SK-N-DZ (cell line): ENCODE results near the gene NPNT.
A peak's percentile ranks its signal among the peaks of the same experiment; 100 is the strongest.

Source experiments
- DNase-seq: peaks from one replicate; pipeline ENCODE4 v3.0.0-alpha.2; 2015; ENCODE audit warnings: low spot score

Gene NPNT

GRCh38 chr4:105970371-105970770 lies 75.1 kb downstream of the NPNT start:
- DNase-seq = no peak

DNA sequence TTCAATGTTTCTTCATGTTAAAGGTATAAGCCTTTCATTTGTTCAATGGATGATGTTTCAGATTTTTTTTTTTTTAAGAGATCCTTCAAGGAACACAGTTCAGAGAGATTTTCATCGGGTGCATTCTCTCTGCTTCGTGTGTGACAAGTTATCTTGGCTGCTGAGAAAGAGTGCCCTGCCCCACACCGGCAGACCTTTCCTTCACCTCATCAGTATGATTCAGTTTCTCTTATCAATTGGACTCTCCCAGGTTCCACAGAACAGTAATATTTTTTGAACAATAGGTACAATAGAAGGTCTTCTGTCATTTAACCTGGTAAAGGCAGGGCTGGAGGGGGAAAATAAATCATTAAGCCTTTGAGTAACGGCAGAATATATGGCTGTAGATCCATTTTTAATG lies 75.8 kb downstream of the NPNT start:
- DNase-seq = no peak

GRCh38 chr4:105972946-105973621 lies 77.8 kb downstream of the NPNT start:
- DNase-seq = no peak

GRCh38 chr4:105976915-105977314 lies 81.6 kb downstream of the NPNT start:
- no peak for DNase-seq

GRCh38 chr4:105978684-105979296 lies 83.5 kb downstream of the NPNT start:
- DNase-seq = no peak

GRCh38 chr4:105979506-105979905 lies 84.2 kb downstream of the NPNT start:
- DNase-seq = no peak

DNA sequence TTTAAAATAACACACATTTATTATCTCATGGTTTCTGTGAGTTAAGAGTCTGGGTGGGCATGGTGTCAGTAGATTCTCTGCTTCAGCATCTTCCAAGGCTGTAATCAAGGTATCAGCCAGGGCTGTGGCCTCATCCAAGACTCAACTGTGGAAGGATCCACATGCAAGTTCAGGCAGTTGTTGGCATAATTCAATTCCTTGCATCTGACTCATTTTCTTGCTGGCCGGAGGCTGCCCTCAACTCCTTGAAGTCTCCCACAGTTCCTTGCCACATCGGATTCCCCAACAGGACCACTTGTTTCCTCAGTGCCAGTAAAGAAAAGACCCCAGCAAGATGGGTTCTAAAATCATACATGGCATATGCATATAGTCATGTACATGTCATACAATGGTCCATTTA lies 93.4 kb downstream of the NPNT start:
- no peak for DNase-seq

DNA sequence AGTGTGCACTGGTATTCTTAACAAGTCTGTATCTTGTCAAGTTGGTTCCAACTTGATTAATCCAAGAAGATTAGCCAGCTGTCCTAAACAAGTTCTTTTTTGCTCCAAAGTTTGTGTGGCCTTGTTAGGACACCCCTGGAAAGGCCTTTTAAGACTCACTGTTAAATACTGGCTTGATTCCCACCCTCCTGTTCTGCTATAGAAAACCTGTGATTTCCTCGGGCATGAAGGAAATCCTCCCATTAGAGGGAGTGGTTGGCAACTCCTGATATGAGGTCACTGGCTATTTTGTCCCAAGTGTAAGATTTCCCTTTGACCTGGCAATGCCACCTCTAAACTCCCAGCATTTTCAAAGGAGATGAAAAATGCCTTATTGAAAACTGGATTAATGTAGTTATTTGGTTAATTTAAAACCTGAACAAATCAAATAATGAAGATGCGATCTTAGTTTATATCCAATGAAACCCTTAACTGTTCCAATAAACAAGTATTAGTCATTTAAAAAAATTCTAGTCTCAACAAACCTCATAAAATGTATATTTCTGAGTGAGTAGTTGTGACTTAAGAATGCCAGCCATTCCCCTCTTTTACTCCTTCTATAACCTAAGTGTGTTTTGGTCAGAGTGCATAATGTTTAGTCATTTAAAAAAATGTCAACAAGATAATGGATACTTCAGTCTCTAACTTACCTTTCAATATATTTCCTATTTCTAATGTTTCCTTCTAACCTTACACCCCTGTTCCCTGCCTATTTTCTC lies 94.4 kb downstream of the NPNT start:
- DNase-seq = no peak

DNA sequence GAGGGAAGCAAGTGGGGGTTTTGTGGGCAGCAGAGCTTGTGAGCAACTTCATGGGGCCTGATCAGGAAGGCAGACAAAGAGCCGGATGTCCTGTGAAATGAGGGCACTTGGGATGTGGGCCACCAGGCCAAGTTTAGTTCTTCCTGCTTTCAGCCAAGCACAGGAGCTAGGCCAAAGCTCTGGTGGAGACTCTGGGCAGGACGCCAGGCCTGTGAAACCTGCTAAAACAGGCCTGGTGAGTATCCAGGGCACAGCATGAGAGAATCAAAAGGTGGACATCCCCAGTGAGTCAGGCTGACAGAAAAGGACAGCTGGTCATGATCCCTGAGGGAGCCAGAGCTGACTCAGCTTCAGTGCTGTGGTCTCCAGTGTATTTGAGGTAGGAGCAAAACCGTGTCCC lies 95.7 kb downstream of the NPNT start:
- peak; percentile 2 for DNase-seq

DNA sequence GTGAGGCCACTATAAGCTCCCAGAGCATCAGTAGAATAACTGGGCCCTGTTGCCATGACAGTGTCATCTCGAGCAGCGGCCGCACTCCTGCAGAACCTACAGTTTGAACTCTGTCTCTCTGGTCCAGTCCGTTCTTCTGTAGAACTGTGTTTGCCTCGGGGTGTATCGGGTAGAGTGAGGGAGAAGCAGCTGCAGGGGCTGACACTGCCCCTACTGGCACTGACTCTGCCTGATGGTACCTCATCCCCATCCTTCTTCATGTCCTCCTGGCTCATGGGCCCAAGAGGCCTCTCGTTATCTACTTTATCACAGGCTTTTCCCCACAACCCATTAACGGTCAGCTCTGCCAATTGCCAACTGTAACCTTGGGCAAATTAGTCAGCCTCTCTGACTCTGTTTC lies 96.5 kb downstream of the NPNT start:
- peak; percentile 8 for DNase-seq

- no peak for DNase-seq
Measured at GRCh38 chr4:105992641-105993305, 97.5 kb downstream of the NPNT start.

- DNase-seq = no peak
Measured at GRCh38 chr4:105994061-105994460, 98.8 kb downstream of the NPNT start.

DNA sequence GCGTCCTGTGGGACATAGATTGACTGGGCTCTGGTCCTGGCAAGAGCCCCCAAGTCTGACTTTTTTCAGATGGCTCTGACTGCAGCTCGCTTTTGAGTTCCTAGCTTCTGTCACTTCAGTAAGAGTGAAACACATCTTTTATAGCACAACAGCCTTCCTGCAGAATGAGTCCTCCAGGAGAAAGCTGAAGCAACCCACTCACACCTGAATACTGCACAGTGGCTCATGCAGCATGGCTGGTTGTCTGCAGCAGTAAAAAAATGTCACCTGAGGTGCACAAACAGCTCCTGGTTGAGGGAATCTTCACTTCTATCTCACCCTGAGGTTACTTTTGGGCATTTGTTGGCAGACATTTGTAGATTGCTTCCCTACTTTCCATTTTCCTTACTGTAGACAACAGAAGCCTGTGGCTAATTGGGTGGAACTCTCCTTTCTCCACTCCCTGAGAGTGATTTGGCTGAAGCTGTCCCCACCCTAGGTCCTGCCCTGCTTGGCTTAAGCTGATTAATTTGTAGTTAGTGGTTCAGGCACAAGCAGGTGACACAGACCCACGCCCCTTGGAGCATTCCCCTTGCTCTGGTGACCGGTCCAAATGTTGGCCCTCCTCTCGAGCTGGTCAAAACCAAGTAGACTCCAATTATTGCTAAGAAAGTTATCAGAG lies 99.7 kb downstream of the NPNT start:
- no peak for DNase-seq

GRCh38 chr4:105996845-105997244 lies 101.6 kb downstream of the NPNT start:
- DNase-seq = no peak

- no peak for DNase-seq
Measured at GRCh38 chr4:105998171-105999063, 103.1 kb downstream of the NPNT start.

DNA sequence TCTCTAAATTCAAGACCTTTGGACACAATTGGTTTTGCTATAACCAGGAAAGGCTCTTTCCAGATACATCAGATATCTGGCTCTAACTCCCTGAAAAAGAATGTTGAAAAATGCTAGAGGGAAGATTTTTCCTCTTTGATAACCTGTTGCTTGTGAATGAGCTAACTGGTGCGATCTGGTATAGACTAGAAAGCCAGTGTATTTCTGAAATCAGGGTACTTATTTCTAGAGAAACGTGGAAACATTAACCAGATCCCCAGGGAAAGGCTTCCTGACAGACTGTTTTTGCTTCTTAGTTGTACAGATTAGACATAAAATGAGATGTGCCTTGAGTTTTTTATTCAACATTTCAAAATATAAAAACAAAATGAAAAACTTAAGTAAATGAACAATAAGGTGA lies 107.7 kb downstream of the NPNT start:
- no peak for DNase-seq

DNA sequence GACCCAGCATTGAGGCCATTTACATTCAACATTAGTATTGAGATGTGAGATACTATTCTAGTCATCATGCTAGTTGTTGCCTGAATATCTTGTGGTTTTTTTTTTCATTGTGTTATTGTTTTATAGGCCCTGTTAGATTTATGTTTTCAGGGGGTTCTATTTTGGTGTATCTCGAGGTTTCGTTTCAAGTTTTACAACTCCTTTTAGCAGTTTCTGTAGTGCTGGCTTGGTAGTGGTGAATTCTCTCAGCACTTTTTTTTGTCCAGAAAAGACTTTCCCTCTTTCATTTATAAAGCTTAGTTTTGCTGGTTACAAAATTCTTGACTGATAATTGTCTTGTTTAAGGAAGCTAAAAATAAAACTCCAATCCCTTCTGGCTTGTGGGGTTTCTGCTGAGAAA lies 115.5 kb downstream of the NPNT start:
- DNase-seq = no peak

- no peak for DNase-seq
Measured at GRCh38 chr4:106011387-106011786, 116.1 kb downstream of the NPNT start.

GRCh38 chr4:106017975-106018374 lies 122.7 kb downstream of the NPNT start:
- no peak for DNase-seq

DNA sequence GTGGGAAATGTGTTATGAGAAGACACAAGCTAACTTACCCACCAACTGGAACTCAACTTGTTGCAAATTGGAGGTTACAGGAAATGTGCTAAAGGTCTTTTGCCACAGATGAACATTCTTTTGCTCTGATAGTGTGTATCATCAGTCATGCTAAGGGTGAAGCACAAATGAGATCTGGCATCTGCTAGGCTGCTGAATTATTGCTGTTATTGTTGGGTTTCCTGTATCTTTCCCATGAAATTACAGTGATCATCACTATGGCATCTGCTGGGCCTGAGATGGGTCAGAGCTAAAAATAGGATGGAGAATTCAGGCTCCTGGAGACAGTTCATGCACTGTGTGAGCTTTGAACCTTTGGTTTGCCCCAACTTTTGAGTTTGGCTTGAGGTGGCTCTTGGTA lies 124.5 kb downstream of the NPNT start:
- DNase-seq = no peak
